Stimulated activated CD4-positive, alpha-beta T cell treated with anti-CD3 and anti-CD28 coated beads, Interleukin-1b, Interleukin-23, amount 100 ng/mL, for 4 hours (primary cell): Measurements from ENCODE around the gene C19orf47.
"Not testable (repeated sequence)": the region's sequence is repeated elsewhere in the genome, so short reads cannot be mapped to it uniquely, and the experiment has no call there.

Source experiments
- DNase-seq, 2 donors: peaks; one replicate each; pipeline ENCODE4 v3.0.0-alpha.2; 2020; ENCODE audit warnings: low read depth in 2 of 2

Gene C19orf47

GRCh38 chr19:40355975-40356680, 7.9 kb upstream of the C19orf47 start:
- DNase-seq, result no peak

GRCh38 chr19:40348961-40349507, 837 bp upstream of the C19orf47 start:
- no peak for DNase-seq

GRCh38 chr19:40344422-40344821, 3.8 kb downstream of the C19orf47 start:
- no peak for DNase-seq

- DNase-seq, result no peak
Observed at GRCh38 chr19:40342644-40343311, 5.4 kb downstream of the C19orf47 start.

GRCh38 chr19:40341601-40342482, 6.4 kb downstream of the C19orf47 start:
- DNase-seq, result no peak

- no peak for DNase-seq
Observed at GRCh38 chr19:40339018-40339728, 9.0 kb downstream of the C19orf47 start.

- DNase-seq, result no peak
Observed at GRCh38 chr19:40337594-40337993, 10.6 kb downstream of the C19orf47 start.

GRCh38 chr19:40337107-40337506, 11.1 kb downstream of the C19orf47 start:
- DNase-seq, result no peak

- DNase-seq, result no peak
Observed at GRCh38 chr19:40336601-40336900, 11.6 kb downstream of the C19orf47 start.

- DNase-seq, result no peak
Observed at GRCh38 chr19:40335855-40336600, 12.2 kb downstream of the C19orf47 start.

GRCh38 chr19:40335101-40335500, 13.1 kb downstream of the C19orf47 start:
- no peak for DNase-seq

- not testable (repeated sequence) for DNase-seq
Observed at GRCh38 chr19:40333083-40333482, 15.1 kb downstream of the C19orf47 start.

- DNase-seq, result no peak
Observed at GRCh38 chr19:40332669-40333068, 15.5 kb downstream of the C19orf47 start.

- no peak for DNase-seq
Observed at GRCh38 chr19:40331052-40331451, 17.1 kb downstream of the C19orf47 start.

- DNase-seq, result no peak
Observed at GRCh38 chr19:40326201-40326600, 22.0 kb downstream of the C19orf47 start.

GRCh38 chr19:40323705-40324104, 24.5 kb downstream of the C19orf47 start:
- DNase-seq, result no peak

- DNase-seq, result no peak
Observed at GRCh38 chr19:40322951-40323615, 25.1 kb downstream of the C19orf47 start.

GRCh38 chr19:40322271-40322610, 26.0 kb downstream of the C19orf47 start:
- no peak for DNase-seq

GRCh38 chr19:40321566-40322270, 26.5 kb downstream of the C19orf47 start:
- no peak for DNase-seq

GRCh38 chr19:40321076-40321475, 27.1 kb downstream of the C19orf47 start:
- DNase-seq, result no peak
